Neural cell (in vitro differentiated cells): Measurements from ENCODE around the gene TMC7. TPM values are rescaled to one million over a fixed set of nuclear protein-coding genes. Genes with fewer than 3 reads are reported as not detected.

Experiments used
- H2AFZ ChIP-seq: fragments of 200-600, 300-800 bp; sonication (generic), shearing (Covaris generic); 2 replicates; pipeline ENCODE4 v1.6.0; 2014; ENCODE audit warnings: low read depth, mild to moderate bottlenecking, antibody characterized with exemption, low read length, moderate library complexity
- H3F3A ChIP-seq: fragments of 200-600 bp; shearing (Covaris generic); 2 replicates; pipeline ENCODE4 v1.6.1; 2016; ENCODE audit warnings: mild to moderate bottlenecking, moderate library complexity, mixed read lengths, antibody characterized with exemption, low read length; ENCODE audit not compliant: insufficient read depth, poor library complexity, severe bottlenecking
- H3K27ac ChIP-seq: fragments of 200-600, 300-800 bp; sonication (generic), shearing (Covaris generic); 2 replicates; pipeline ENCODE4 v1.5.1; 2014; ENCODE audit warnings: mild to moderate bottlenecking, low read length, moderate library complexity
- H3K27me3 ChIP-seq: fragments of 300-800, 200-600 bp; sonication (generic), shearing (Covaris generic); 2 replicates; pipeline ENCODE4 v1.6.0; 2014; ENCODE audit warnings: mild to moderate bottlenecking, low read depth, low read length, moderate library complexity; ENCODE audit not compliant: insufficient read depth
- H3K36me3 ChIP-seq: fragments of 300-800, 200-600 bp; sonication (generic), shearing (Covaris generic); 2 replicates; pipeline ENCODE4 v1.5.1; 2014; ENCODE audit warnings: mild to moderate bottlenecking, antibody characterized with exemption, low read length, moderate library complexity; ENCODE audit not compliant: insufficient read depth
- H3K4me2 ChIP-seq: fragments of 300-800, 200-600 bp; sonication (generic), shearing (Covaris generic); 2 replicates; pipeline ENCODE4 v1.6.0; 2014; ENCODE audit warnings: mild to moderate bottlenecking, low read length
- H3K4me3 ChIP-seq: fragments of 300-800, 200-600 bp; sonication (generic), shearing (Covaris generic); 2 replicates; pipeline ENCODE4 v1.5.1; 2014; ENCODE audit warnings: mild to moderate bottlenecking, low read length, moderate library complexity
- H3K79me2 ChIP-seq: fragments of 200-600 bp; shearing (Covaris generic); replicated peaks from 2 replicates; pipeline ENCODE4 v1.6.0; 2014; ENCODE audit warnings: mild to moderate bottlenecking, low read length, moderate library complexity; ENCODE audit not compliant: insufficient read depth
- H3K9ac ChIP-seq: fragments of 300-800, 200-600 bp; sonication (generic), shearing (Covaris generic); 2 replicates; pipeline ENCODE4 v1.6.1; 2016; ENCODE audit warnings: mild to moderate bottlenecking, low read length, mixed read lengths
- H3K9me2 ChIP-seq: fragments of 200-600 bp; shearing (Covaris generic); 2 replicates; pipeline ENCODE4 v1.6.1; 2016; ENCODE audit warnings: mild to moderate bottlenecking, low read length, mixed read lengths; ENCODE audit not compliant: insufficient read depth
- H3K9me3 ChIP-seq: fragments of 200-600, 300-800 bp; sonication (generic), shearing (Covaris generic); 2 replicates; pipeline ENCODE4 v1.6.1; 2016; ENCODE audit warnings: mild to moderate bottlenecking, mixed run types, low read length, moderate library complexity, mixed read lengths
- H4K20me1 ChIP-seq: fragments of 200-600 bp; shearing (Covaris generic); 2 replicates; pipeline ENCODE4 v1.6.1; 2016; ENCODE audit warnings: mild to moderate bottlenecking, mixed run types; ENCODE audit not compliant: insufficient read depth
- CTCF ChIP-seq: fragments of 450-650 bp; IDR thresholded peaks from 2 replicates; pipeline ENCODE4 v1.5.1; 2014; ENCODE audit warnings: antibody characterized with exemption, mild to moderate bottlenecking, moderate library complexity; ENCODE audit not compliant: poor library complexity, severe bottlenecking
- EP300 ChIP-seq: fragments of 450-650 bp; conservative IDR thresholded peaks from 2 replicates; pipeline ENCODE4 v1.6.1; 2014; ENCODE audit warnings: antibody characterized with exemption, mild to moderate bottlenecking, moderate library complexity; ENCODE audit not compliant: poor library complexity, severe bottlenecking
- EZH2 ChIP-seq: fragments of 200-600, 300-800 bp; shearing (Covaris generic), sonication (generic); IDR thresholded peaks from 2 replicates; pipeline ENCODE4 v1.6.1; 2014; ENCODE audit warnings: antibody characterized with exemption, low read length, borderline replicate concordance, mild to moderate bottlenecking; ENCODE audit not compliant: insufficient read depth, poor library complexity, severe bottlenecking
- MXI1 ChIP-seq: fragments of 450-650 bp; conservative IDR thresholded peaks from 2 replicates; pipeline ENCODE4 v1.6.1; 2014; ENCODE audit warnings: antibody characterized with exemption, mild to moderate bottlenecking; ENCODE audit not compliant: poor library complexity, severe bottlenecking
- POLR2AphosphoS5 ChIP-seq: IDR thresholded peaks from 2 replicates; pipeline ENCODE4 v1.6.1; 2012
- RAD21 ChIP-seq: fragments of 450-650 bp; conservative IDR thresholded peaks from 2 replicates; pipeline ENCODE4 v1.6.1; 2014; ENCODE audit warnings: antibody characterized with exemption, mild to moderate bottlenecking, moderate library complexity
- REST ChIP-seq: IDR thresholded peaks from 2 replicates; pipeline ENCODE4 v1.6.1; 2012; ENCODE audit warnings: borderline replicate concordance
- SMC3 ChIP-seq: fragments of 450-650 bp; conservative IDR thresholded peaks from 2 replicates; pipeline ENCODE4 v1.6.1; 2014; ENCODE audit warnings: antibody characterized with exemption, mild to moderate bottlenecking, moderate library complexity; ENCODE audit not compliant: poor library complexity
- TAF1 ChIP-seq: IDR thresholded peaks from 2 replicates; pipeline ENCODE4 v1.6.1; 2012; ENCODE audit warnings: low read depth
- polyA plus RNA-seq: library from polyadenylated mRNA; depleted of rRNA; stranded (reverse); fragments of >200 nt; gene quantifications from 2 replicates; pipeline ENCODE4 v1.2.3, GENCODE V29; 2014

The TMC7 gene
- polyA plus RNA-seq, 1 donor from 2014 or later = 3.5 TPM

- H3K9me2 ChIP-seq = no peaks in the 10 kb centered on the region
- H3K27ac ChIP-seq = no peak overlapping the region
- H3K36me3 ChIP-seq = no peaks in the 10 kb centered on the region
- no peak overlapping the region for H3K4me3 ChIP-seq
- H3K27me3 ChIP-seq = no peaks in the 10 kb centered on the region
- H3F3A ChIP-seq = no peaks in the 10 kb centered on the region
- H3K79me2 ChIP-seq = no peaks in the 10 kb centered on the region
- no peak overlapping the region for H2AFZ ChIP-seq
- TF ChIP-seq RAD21 (no peak), POLR2AphosphoS5 (no peak), REST (no peak), SMC3 (no peak), EZH2 (no peak), CTCF (no peak), EP300 (no peak), MXI1 (no peak), TAF1 (no peak)
- H3K9ac ChIP-seq = no peak overlapping the region
- no peak overlapping the region for H3K4me2 ChIP-seq
- H4K20me1 ChIP-seq = no peaks in the 10 kb centered on the region
- no peaks in the 10 kb centered on the region for H3K9me3 ChIP-seq
Measured at GRCh38 chr16:19027416-19027815, 43.7 kb downstream of the TMC7 start.

DNA sequence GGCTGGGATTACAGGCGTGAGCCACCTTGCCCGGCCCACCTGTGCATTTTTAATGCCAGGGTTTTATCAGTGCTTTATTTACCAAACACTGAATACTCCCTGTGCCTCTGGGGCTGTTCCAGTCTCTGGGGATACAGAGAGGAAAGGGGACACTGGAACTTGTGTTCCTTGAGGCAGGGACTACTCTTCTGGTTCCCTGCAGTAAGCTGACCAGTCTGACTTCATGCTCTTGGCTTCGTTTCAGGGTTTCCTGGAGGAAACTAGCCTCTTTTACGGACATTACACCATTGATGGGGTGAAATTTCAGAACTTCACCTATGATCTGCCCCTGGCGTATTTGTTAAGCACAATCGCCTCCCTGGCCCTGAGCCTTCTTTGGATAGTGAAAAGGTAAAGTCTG lies 46.2 kb downstream of the TMC7 start:
- TF ChIP-seq RAD21 (no peak), TAF1 (no peak), MXI1 (no peak), EP300 (no peak), CTCF (no peak), REST (no peak), SMC3 (no peak), POLR2AphosphoS5 (no peak), EZH2 (no peak)
- Histone ChIP-seq H4K20me1 (no peaks in the 10 kb centered on the region), H3F3A (no peaks in the 10 kb centered on the region), H3K36me3 (no peaks in the 10 kb centered on the region), H3K9me3 (no peaks in the 10 kb centered on the region), H3K79me2 (no peaks in the 10 kb centered on the region), H3K9ac (no peak overlapping the region), H3K9me2 (no peaks in the 10 kb centered on the region), H3K27me3 (no peaks in the 10 kb centered on the region), H2AFZ (no peak overlapping the region), H3K4me3 (no peak overlapping the region), H3K4me2 (no peak overlapping the region), H3K27ac (no peak overlapping the region)
